MM.1S (cell line): ENCODE measurements around the gene XPC.

Experiments
- CTCF ChIP-seq: fragments of 300-600 bp; sonication (generic); IDR thresholded peaks from 2 replicates; pipeline ENCODE4 v1.5.1; 2016; ENCODE audit warnings: antibody characterized with exemption, low read length, mixed read lengths
- EZH2phosphoT487 ChIP-seq: fragments of 300-600 bp; sonication (generic); IDR thresholded peaks from 2 replicates; pipeline ENCODE4 v1.6.1; 2018; ENCODE audit warnings: antibody characterized with exemption, low read length

- no peak for TF ChIP-seq CTCF
- no peak for TF ChIP-seq EZH2phosphoT487
These were observed 28.3 kb downstream of the XPC start for GRCh38 chr3:14150078-14150477.
